T follicular helper cell (primary cell): ENCODE data around the gene APOL6.
"Not testable (repeated sequence)": the region's sequence is repeated elsewhere in the genome, so short reads cannot be mapped to it uniquely, and the experiment has no call there.

Source experiments
- DNase-seq: peaks from one replicate; pipeline ENCODE4 v3.0.0-alpha.2; 2020; ENCODE audit warnings: low read depth

APOL6 gene

GRCh38 chr22:35638410-35638809, 9.8 kb upstream of the APOL6 start:
- no peak for DNase-seq

- no peak for DNase-seq
Observed at GRCh38 chr22:35641494-35642120, 6.6 kb upstream of the APOL6 start.

- no peak for DNase-seq
Observed at GRCh38 chr22:35642305-35642741, 5.9 kb upstream of the APOL6 start.

- no peak for DNase-seq
Observed at GRCh38 chr22:35643991-35644390, 4.3 kb upstream of the APOL6 start.

GRCh38 chr22:35645646-35646045, 2.6 kb upstream of the APOL6 start:
- no peak for DNase-seq

GRCh38 chr22:35649026-35649553, 844 bp downstream of the APOL6 start:
- DNase-seq = no peak

DNA sequence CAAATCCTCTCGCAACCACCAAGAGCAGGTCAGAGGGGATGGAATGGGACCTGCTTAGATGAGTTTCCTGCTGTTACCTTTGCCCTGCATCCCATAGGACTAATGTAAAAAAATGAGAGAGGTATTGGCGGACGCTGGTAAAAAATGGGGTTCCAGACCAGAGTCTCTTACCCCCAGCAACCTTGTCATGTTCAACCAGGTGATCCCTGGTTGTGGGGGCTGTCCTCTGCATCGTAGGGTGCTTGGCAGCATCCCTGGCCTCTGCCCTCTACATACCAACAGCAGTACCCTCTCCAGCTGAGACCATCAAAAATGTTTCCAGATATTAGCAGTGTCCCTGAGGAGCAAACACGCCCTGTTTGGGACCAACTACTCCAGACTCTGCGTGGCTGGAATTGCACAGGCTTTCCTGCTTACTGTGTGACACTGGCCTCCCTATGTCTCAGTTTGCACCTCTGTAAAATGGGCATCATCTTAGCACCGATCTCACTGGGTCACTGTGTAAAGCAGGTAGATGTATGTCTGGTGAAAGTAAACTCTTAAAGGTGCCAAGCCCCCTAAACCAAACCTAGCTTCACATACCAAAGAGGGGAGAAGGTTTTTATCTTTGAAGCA, 1.5 kb downstream of the APOL6 start:
- no peak for DNase-seq

- DNase-seq = no peak
Observed at GRCh38 chr22:35651085-35651484, 2.8 kb downstream of the APOL6 start.

DNA sequence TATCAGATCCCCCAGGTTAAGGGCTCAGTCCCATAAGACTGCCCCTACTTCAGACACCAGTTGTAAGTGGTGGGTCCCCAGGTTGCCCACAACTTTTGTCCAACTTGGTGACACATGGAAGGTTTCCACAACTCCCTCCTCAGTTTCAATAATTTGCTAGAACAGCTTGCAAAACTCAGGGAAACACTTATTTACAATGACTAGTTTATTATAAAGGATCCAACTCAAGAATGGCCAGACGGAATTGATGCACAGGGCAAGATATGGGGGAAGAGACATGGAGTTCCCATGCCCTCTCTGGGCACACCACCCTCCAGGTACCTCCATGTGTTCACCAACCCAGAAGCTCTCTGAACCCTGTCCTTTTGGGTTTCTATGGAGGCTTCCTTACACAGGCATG, 5.6 kb downstream of the APOL6 start:
- DNase-seq = no peak

DNA sequence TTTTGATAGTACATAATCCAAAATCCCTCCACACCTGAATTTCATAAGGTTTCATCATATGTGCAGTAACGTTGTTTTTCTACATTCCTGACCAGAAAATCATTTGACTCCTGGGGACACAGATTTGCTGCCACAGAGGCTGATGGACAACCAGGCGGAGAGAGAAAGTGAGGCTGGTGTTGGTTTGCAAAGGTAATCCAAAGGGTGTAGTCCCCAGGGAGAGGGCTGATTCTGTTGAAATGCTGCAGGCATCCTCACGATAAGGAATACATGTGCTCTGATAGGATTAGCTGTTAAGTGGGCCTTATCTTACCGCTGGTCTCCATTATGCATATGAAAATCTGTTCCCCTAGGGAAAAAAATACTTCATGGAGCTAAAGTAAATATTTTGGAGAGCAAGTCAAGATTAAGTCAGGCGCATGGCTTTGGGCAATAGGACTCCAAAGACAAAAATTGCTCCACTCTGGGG, 8.1 kb downstream of the APOL6 start:
- DNase-seq = no peak

- DNase-seq = no peak
Observed at GRCh38 chr22:35657571-35658312, 9.5 kb downstream of the APOL6 start.

- DNase-seq = peak; percentile 66
Observed at GRCh38 chr22:35660291-35661127, 12.3 kb downstream of the APOL6 start.

- DNase-seq = no peak
Observed at GRCh38 chr22:35661464-35661863, 13.2 kb downstream of the APOL6 start.

DNA sequence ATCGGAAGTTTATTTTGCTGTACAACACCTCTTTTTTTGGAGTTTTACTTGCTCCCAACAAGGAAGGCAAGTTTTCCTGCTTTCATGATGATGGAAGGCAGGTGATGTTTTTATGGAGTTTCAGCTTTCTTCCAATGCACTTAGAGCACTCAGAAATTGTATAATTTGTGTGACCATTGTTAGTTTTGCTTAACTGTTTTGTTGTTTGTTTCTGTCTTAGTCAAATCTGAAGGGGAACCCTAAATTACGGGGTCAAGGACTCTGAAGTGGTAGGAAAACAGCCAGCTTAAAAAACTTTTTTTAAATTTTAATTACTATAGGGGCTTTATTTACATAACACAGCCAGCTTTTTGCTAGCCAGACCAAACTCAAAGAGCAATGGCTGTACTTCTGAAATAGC, 14.7 kb downstream of the APOL6 start:
- no peak for DNase-seq

DNA sequence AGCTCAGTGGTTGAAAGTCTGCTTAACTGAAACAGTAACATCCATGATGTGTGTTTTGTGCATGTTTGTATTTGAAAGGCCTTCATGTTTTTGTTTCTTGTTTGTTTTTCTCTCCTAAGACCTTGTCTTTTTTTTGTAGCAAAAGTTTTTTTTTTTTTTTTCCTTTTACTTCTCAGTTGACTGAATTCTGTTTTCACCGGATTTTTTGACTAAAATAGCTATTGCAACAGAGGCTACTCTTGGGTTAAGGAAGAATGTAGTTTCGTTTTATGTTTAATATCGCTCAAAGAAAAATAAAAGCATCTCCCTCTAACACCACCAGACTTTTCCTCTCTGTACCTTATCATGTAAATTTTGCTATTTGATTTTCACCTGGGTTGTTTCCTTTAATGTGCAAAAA, 15.1 kb downstream of the APOL6 start:
- DNase-seq = no peak

- no peak for DNase-seq
Observed at GRCh38 chr22:35664955-35665587, 16.8 kb downstream of the APOL6 start.

DNA sequence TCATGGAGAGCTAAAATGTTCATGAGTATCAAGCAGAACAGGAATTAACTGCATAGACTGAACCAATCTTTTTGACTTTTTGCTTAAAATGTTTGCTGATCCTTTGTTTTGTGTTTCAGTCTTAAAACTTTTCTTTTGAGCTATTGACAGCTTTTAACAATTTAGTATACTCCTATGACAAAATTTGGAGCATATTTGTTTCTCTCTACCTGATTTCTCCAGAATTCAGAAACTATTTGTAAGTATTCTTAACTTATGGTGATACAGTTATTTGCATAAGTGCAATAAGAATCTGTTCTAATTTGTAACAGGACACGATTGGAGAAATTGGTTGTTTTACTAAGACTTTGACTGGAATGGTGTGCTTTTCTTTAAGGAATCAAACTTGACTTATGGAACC, 18.5 kb downstream of the APOL6 start:
- not testable (repeated sequence) for DNase-seq

GRCh38 chr22:35674335-35674734, 26.1 kb downstream of the APOL6 start:
- DNase-seq = no peak

- not testable (repeated sequence) for DNase-seq
Observed at GRCh38 chr22:35676065-35676464, 27.8 kb downstream of the APOL6 start.

- no peak for DNase-seq
Observed at GRCh38 chr22:35677460-35678187, 29.4 kb downstream of the APOL6 start.

DNA sequence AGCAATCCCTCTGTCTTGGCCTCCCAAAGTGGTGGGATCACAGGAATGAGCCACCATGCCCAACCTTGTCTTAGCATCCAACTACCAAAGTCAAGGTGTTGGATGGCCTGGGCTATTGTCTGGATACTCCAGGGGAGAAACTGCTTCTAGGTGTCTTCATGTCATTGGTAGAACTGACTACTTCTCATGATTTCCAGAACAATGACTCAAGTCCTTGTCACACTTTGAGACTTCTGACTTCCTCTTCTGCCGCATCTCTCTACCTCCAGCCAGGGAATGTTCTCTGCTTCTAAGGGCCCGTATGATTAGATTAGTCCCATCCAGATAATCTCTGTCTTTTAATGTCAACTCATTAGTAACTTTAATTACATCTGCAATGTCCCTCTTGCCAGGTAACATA, 30.6 kb downstream of the APOL6 start:
- no peak for DNase-seq
